Measurements from ENCODE around the gene PCDHA4.

The PCDHA4 gene

DNA sequence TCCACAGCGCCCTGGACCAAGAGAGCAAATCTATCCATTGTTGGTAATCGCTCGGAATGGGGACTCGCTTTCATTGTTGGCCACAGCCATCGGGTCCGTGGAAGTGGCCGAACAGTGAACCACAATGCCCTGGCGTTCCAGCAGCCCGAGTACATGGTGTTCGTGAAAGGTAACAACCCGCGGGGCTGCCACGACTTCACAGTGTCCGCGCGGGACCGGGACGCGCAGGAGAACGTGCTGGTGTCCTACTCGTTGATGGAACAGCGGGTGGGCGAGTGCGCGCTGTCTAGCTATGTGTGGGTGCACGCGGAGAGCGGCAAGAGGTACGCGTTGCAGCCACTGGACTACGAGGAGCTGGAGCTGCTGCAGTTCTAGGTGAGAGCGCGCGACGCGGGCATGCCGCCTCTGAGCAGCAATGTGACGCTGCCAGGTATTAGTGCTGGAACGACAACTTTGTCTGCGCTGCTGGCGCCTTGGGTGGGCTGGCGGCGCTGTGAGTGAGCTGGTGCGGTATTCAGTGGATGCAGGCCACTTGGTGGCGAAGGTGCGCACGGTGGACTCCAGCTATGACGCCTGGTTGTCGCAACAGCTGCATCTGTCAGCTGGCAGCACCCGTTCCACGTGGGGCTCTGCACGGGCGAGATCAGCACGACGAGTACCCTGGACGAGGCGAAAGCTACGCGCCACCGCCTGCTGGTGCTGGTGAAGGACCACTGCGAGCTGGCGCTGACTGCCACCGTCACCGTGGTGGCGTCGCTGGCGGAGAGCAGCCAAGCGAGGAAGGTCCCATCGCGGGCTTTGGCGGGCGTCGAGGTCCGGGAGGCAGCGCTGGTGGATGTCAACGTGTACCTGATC is 55.8 kb downstream of the PCDHA4 start:
- no peak for DNase-seq
